ENCODE results near the gene KAZN.

DNA sequence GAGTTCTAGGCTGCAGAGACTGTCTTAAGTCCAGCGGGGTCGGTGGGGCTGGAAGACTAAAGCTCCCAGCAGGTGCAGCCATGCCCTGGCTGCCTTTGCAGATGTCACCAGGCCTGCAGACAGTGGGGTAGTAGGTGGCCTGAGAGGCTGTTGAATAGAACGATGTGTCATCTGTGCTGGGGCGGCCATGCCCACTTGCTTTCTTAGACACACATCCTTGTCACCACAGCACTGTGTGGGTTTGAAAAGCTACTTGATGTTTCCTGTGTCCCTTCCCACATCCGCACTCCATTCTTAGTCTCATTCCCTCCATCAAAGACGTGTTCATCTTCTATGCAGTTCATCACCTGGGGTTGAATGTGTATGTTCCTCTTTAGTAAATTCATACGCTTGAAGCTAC, 370.5 kb downstream of the KAZN start:
- TF ChIP-seq SNAI2 (CRISPR knock-in tag; IDR thresholded peaks at IDR 0.05) (no peak), ZC3H10 (CRISPR knock-in tag; IDR thresholded peaks at IDR 0.05) (no peak), ZFP3 (CRISPR knock-in tag; IDR thresholded peaks at IDR 0.05) (no peak), GLIS3 (CRISPR knock-in tag; IDR thresholded peaks at IDR 0.05) (no peak)
